Upper lobe of right lung (tissue), 1 donor: Measurements from ENCODE around the gene ANO4. TPM values are rescaled to one million over a fixed set of nuclear protein-coding genes. Genes with fewer than 3 reads are reported as not detected.

Source experiments
- ATAC-seq: fragments of 200-7000 bp; cut with Tn5 transposase; one replicate; pipeline ENCODE4 v1.9.1; 2020; ENCODE audit warnings: mild to moderate bottlenecking, moderate library complexity
- DNase-seq: peaks from one replicate; pipeline ENCODE4 v3.0.0-alpha.2; 2020
- H3K27ac ChIP-seq: fragments of 200-600 bp; one replicate; pipeline ENCODE4 v1.8.0; 2022
- H3K27me3 ChIP-seq: fragments of 200-600 bp; one replicate; pipeline ENCODE4 v1.8.0; 2022; ENCODE audit warnings: mild to moderate bottlenecking
- H3K36me3 ChIP-seq: fragments of 200-600 bp; one replicate; pipeline ENCODE4 v1.8.0; 2022
- H3K4me1 ChIP-seq: fragments of 200-600 bp; one replicate; pipeline ENCODE4 v1.8.0; 2022
- H3K4me3 ChIP-seq: fragments of 200-600 bp; one replicate; pipeline ENCODE4 v1.8.0; 2022; ENCODE audit warnings: mild to moderate bottlenecking
- H3K9me3 ChIP-seq: fragments of 200-600 bp; one replicate; pipeline ENCODE4 v1.8.0; 2022
- intact Hi-C: fragments of 100-400 bp; cut with DNase I; formaldehyde crosslinking; loops from one replicate; pipeline ENCODE4 v1.11.0; 2022
- total RNA-seq: library from RNA; stranded (reverse); fragmentation: NEBNext Ultra II Directional; extraction: Animal tissue kit (Norgen Biotek cat#: 25700); gene quantifications from one replicate; pipeline ENCODE4 v1.2.1, GENCODE V29; 2021
- TF ChIP-seq, protein P1 (sequence below): fragments of 200-600 bp; IDR thresholded peaks from one replicate; pipeline ENCODE4 v1.8.0; 2022; ENCODE audit warnings: antibody characterized with exemption
- donor health status: DM: no; HTN: yes; CAD: no; lungs with severe emphysema.

The ANO4 gene
- total RNA-seq, 1 donor from 2014 or later, result 0.38 TPM

GRCh38 chr12:100976735-100977134, 182.2 kb downstream of the ANO4 start:
- no peak overlapping the region for H3K27ac ChIP-seq
- DNase-seq, result no peak
- no peaks in the 10 kb centered on the region for H3K27me3 ChIP-seq
- no peak overlapping the region for H3K4me3 ChIP-seq
- H3K4me1 ChIP-seq, result no peaks in the 10 kb centered on the region
- H3K36me3 ChIP-seq, result no peaks in the 10 kb centered on the region
- H3K9me3 ChIP-seq, result no peaks in the 10 kb centered on the region
- intact Hi-C loops, result no loop called here
- no peak for ATAC-seq
- TF ChIP-seq, protein P1, sequence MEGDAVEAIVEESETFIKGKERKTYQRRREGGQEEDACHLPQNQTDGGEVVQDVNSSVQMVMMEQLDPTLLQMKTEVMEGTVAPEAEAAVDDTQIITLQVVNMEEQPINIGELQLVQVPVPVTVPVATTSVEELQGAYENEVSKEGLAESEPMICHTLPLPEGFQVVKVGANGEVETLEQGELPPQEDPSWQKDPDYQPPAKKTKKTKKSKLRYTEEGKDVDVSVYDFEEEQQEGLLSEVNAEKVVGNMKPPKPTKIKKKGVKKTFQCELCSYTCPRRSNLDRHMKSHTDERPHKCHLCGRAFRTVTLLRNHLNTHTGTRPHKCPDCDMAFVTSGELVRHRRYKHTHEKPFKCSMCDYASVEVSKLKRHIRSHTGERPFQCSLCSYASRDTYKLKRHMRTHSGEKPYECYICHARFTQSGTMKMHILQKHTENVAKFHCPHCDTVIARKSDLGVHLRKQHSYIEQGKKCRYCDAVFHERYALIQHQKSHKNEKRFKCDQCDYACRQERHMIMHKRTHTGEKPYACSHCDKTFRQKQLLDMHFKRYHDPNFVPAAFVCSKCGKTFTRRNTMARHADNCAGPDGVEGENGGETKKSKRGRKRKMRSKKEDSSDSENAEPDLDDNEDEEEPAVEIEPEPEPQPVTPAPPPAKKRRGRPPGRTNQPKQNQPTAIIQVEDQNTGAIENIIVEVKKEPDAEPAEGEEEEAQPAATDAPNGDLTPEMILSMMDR, result no peak

- Histone ChIP-seq H3K36me3 (no peaks in the 10 kb centered on the region), H3K4me3 (no peak overlapping the region), H3K4me1 (no peaks in the 10 kb centered on the region), H3K27me3 (no peaks in the 10 kb centered on the region), H3K9me3 (no peaks in the 10 kb centered on the region), H3K27ac (no peak overlapping the region)
- TF ChIP-seq, protein P1, result no peak
- ATAC-seq, result no peak
- DNase-seq, result no peak
- intact Hi-C loops, result no loop called here
These were observed 186.3 kb downstream of the ANO4 start for GRCh38 chr12:100980856-100981255.

DNA sequence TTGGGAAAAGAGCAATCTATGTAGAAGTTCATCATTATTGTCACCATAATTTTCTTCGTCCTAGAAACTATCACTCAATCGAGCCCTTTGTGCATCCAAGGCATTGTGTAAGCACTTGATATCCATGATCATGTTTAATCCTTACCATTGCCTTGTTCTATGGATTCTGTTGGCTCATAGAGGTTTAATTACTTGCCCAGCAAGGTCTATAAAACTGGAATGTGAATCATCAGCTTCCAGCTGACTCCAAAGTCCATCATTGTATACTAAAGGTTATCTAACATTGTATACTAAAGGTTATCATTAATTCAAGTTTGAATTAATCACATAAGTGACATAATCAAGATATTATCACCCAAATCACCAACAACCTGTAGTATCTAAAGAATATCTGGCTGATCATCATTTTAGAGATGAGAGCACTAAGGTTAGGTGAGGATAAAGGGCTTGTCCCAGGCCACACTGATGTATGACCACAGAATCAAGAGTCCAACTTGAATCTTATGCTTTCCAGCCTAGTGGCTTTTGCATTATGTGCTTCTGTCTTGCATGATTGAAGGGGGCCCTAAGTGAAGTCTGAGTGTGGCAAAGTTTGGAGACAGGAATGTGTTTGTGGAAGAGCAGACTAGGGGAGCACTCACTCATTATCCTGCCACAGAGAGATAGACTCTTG, 188.1 kb downstream of the ANO4 start:
- intact Hi-C loops, result no loop called here

DNA sequence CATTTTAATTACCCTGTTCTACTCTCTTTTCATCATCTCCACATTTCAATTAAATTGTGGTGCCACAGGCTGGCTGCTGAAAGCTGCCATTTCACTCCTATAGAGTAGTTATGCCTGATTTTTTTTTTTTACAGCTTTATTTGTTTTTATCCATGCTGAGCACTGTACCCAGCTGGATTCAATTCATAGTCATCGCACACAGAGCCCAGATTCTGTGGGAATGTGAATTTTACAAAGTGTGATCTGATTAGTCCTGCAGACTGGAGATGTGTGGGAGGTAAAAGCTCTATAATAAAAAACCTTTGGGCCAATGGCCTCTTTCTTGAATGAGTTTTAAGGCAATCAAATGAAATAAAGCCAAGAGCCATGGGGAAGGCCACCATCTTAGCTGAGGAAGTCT, 190.2 kb downstream of the ANO4 start:
- TF ChIP-seq, protein P1, result no peak
- no peaks in the 10 kb centered on the region for H3K27me3 ChIP-seq
- intact Hi-C loops, result no loop called here
- no peak for ATAC-seq
- no peaks in the 10 kb centered on the region for H3K4me1 ChIP-seq
- H3K4me3 ChIP-seq, result no peak overlapping the region
- H3K9me3 ChIP-seq, result no peaks in the 10 kb centered on the region
- DNase-seq, result no peak
- H3K27ac ChIP-seq, result no peak overlapping the region
- no peaks in the 10 kb centered on the region for H3K36me3 ChIP-seq

More for the DNA sequence above, 188.1 kb downstream of the ANO4 start:
- no peak for DNase-seq
- no peak overlapping the region for H3K27ac ChIP-seq
- no peaks in the 10 kb centered on the region for H3K9me3 ChIP-seq
- H3K4me3 ChIP-seq, result no peak overlapping the region
- ATAC-seq, result no peak
- no peaks in the 10 kb centered on the region for H3K4me1 ChIP-seq
- no peaks in the 10 kb centered on the region for H3K36me3 ChIP-seq
- H3K27me3 ChIP-seq, result no peaks in the 10 kb centered on the region
- TF ChIP-seq, protein P1, result no peak

GRCh38 chr12:100986595-100987547, 192.3 kb downstream of the ANO4 start:
- Histone ChIP-seq H3K27ac (no peak overlapping the region), H3K4me3 (no peak overlapping the region), H3K27me3 (no peaks in the 10 kb centered on the region), H3K4me1 (no peaks in the 10 kb centered on the region), H3K9me3 (no peaks in the 10 kb centered on the region), H3K36me3 (no peaks in the 10 kb centered on the region)
- TF ChIP-seq, protein P1, result no peak
- no peak for DNase-seq
- intact Hi-C loops, result no loop called here
- no peak for ATAC-seq
